Endometrial microvascular endothelial cells (primary cell): Measurements from ENCODE around the gene KHDRBS2. TPM values are rescaled to one million over a fixed set of nuclear protein-coding genes. Genes with fewer than 3 reads are reported as not detected.

Experiments
- in situ Hi-C: cut with HindIII; loops from 2 replicates; pipeline ENCODE4 v1.10.0; 2017; ENCODE audit warnings: low sequenced_read_pairs, low pct_unique_long_range_greater_than_20kb; ENCODE audit errors: inconsistent ontology term
- total RNA-seq: library from RNA; depleted of rRNA; stranded (reverse); fragments of >200 nt; gene quantifications from one replicate; pipeline ENCODE4 v1.2.3, GENCODE V29; 2015; ENCODE audit errors: inconsistent ontology term

The KHDRBS2 gene
- total RNA-seq, 1 donor from 2014 or later: not detected

DNA sequence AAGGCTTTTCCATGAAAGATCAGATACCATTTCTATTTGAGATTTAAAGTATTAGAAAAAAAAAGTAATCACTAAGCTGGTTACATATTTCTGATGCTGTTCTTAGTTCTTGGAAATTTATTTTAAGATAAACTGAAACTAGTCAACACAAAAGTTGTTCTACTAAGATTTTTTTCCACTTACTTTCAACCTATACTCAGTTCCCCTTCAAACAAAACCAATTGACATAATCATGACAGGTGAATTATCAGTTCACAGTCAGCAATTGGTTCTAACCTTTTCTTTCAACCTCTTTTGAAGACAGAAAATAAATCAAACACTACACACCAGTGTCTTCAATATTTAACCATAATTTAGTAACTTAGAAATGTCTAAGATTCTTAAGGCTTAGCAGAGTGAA is 228.7 kb downstream of the KHDRBS2 start:
- in situ Hi-C loops: no loop called here

DNA sequence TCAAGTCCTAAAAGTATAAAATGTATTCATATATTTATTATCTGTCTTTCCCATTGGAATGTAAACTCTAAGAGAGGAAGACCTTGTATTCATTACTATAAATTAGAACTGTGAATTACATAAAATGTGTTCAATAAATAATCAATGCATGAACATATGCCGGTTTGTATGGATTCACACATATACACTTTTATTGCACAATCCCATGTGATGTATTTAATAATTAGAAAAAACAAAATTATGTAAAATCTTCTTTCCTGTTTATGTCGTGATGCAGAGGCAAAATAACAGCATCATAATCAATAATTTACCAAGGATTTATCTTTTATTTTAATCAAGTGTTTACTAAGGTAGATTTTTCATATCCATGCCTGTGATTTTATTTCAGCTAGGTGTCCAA is 240.5 kb downstream of the KHDRBS2 start:
- in situ Hi-C loops: no loop called here

DNA sequence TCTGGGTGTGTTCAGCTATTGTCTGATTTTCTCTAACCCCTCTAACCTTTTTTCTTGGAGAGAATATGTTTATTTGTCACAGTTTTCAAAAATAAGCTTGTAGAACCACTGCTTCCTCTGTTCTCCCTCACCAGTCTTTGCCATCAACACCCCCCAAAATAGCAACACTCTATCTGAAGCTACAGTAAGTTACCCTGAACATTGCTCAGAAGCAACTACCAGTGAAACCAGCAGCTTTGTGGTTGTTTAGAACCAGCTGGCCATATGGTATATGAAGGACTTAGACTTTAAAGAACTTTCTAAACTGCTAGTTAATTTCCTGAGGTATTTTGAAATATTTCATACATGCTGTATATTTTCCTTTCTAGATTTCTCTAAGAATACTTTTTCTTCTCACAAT is 242.9 kb downstream of the KHDRBS2 start:
- in situ Hi-C loops: no loop called here

DNA sequence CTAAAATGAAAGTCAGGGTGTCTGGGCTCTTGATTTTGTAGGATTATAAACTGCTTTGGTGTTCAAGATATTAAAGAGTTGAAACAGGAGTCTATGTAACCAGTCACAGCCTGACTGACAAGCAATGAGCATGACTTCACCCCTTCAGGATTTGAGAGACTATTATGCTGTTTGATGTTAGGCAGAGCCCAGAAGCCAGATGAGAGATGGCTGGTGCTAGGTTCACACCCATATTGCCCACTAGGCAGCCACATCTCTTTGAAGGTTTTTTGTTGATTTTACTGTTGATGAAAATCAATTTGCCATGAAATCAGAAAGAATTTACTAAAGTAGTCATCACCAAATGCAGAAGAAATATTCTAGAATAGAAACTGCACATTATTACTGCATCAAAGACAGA is 243.6 kb downstream of the KHDRBS2 start:
- in situ Hi-C loops: no loop called here

DNA sequence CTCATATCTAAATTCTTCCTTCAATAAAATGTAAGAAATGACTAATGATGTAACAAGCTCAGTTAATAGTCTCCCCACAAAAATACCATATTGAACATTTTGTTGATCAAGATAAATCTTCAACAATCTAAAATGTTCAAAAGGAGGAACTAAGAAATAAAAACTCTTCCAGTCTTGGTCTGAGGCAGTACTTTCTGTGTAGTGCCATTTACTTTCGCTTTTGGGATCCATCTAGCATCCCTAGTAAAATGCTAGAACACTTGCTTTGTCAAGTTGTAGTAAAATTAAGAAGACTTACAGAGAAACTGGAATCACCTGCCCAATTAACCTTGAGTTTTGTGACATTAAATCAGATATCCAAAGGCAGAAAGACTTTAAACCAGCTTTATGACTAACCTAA is 246.4 kb downstream of the KHDRBS2 start:
- in situ Hi-C loops: no loop called here

DNA sequence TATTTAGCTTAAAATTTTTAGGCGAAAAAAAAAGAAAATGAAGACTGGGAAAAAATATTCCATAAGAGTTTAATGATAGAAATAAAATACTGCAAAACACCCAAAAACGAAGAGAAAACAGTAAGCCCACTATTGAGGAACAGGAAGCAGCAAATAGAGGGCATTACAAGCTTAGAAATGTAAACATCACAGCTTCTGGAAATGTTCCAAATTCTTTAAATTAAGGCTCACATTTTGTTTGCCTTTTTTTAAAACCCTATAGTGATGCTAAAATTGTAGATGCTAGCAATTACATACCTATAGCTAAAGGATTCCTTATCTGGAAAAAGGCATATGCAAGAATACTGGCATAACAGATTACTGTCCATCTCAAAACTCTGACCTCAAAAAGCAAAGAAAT is 248.6 kb downstream of the KHDRBS2 start:
- in situ Hi-C loops: no loop called here

DNA sequence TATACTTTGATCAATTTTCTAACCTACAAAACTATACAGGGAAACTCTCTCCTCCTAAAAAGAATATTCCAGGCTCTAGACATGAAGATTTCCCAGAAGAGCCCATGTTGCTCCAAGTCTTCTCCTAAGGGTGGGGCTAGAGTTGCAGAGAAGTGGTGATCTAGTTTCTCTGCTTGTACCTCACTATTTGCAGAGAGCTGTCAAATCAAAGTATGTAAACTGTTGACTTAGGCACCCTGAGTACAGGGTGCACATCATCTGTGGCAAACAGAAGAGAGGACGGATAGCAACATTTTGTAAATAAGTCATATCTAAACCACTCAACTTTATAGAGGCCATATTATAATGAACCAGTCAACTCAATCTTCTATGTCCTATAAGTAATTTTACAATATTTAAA is 250.1 kb downstream of the KHDRBS2 start:
- in situ Hi-C loops: no loop called here

DNA sequence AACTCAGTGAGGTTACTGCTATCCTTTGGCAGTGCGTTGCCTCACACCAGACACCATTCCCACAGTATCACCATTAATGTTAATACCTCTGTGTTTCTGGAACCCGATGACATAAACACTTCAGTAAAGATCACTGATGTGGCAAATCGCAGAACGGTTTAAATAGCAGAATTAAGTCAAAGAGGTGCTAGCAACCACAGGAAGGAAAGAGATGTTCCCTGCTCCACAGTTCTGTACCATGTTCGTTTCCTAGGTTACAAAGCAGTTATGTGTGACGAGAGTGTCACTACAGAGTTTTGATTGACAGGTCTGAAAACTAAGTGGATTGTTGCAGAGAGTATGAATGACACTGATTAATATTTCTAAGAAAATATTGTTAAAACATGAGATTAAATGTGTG is 272.3 kb downstream of the KHDRBS2 start:
- in situ Hi-C loops: no loop called here

DNA sequence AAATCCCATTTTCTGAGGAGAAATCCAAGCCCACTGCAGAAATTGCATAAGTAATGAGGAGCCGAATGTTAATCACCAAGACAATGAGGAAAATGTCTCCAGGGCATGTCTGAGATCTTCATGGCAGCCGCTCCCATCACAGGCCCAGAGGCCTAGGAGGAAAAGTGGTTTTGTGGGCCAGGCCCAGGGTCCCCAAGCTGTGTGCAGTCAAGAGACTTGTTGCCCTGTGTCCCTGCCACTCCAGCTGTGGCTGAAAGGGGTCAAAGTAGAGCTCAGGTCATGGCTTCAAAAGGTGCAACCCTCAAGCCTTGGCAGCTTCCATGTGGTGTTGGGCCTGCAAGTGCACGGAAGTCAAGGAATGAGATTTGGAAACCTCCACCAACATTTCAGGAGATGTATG is 276.6 kb downstream of the KHDRBS2 start:
- in situ Hi-C loops: no loop called here

DNA sequence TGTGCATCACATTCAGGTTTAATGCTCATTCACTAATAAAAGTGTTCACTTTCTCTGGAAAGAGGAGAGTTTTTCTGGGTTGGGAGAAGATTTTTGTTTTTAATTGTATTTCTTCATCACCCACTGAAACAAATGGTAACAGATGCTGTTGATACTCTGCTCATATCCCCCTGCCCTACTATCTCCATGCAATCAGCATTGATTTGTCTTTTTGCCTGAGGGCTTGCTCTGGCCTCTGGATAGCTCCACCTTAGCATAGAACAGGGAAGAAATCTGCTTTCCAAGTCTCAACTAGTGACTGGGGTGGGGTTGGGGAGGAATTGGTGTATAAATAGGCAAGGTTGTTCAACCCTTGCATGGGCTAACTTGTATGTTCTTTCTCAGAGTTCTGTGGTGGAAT is 296.4 kb downstream of the KHDRBS2 start:
- in situ Hi-C loops: no loop called here

DNA sequence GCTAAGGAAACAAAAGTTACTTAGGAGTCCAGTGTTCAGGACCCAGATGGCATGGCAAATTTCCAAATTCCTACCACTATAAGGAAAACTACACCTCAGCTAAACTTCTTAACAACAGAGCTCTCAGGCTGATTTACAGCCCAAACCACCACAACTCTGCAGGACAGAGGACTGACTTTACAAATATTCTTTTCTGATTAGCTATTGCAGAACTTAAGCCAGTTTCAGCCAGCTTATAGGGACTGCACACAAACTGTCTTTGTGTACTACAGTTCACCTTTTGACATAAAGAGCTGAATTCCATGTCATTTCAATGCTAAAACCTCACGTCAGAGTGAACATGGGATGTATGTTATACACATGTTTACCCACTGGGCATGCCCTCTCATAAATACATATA is 305.4 kb downstream of the KHDRBS2 start:
- in situ Hi-C loops: no loop called here

DNA sequence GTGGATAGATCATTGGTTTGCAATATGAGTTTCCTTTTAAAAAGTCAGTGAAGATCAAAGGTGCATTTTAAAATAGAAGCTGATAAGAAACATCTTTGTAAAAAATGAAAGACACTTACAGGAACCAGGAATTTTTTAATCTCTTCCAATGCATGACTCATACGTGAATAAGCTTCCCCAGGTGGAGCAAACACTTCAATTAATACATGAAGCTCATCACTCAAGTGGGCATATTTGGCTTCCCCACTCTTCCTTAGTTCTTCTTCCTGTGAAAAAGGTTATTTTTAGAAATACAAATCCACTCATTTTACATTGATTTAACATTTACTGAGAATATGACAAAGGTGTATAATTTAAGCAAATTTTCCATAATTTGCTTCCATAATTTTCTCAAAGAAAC is 308.1 kb downstream of the KHDRBS2 start:
- in situ Hi-C loops: no loop called here

DNA sequence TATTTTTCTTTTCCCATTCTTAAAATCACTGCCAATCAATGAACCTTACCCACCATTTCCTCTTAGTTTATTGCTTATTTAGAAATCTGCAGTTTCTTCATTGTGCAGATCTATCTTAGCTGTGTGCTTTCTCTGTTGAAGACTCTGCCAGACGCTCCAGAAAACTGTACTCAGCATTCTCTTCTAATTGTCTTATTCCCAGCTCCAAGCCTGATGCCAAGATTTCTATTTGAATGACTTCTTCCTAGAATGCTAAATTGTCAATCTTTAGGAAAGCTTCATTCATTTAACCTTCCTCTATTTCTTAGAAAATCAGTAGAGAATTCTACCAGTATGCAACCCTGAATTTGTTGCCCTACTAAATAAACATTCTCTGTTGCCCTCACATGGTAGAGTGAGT is 308.9 kb downstream of the KHDRBS2 start:
- in situ Hi-C loops: no loop called here

DNA sequence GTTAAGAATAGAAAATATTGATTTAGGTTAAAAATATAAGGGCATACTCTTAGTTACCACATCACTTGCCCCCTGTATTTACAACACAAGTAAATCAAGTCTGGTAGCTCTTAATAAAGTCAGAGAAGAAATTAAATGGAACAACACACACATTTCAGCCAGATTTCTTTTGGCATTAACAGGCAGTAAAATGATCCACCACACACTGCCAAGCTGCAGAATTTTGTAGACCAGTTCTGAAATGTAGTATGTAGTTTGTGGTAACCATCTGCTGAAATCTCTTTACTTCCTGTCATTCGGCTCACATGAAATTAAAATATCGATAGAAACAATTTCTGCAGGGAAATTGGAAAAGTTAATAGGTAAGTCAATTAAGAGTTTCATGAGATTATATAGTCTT is 326.8 kb downstream of the KHDRBS2 start:
- in situ Hi-C loops: loop anchor here (25.0 kb wide), 1 partner anchor 178 kb away; no protein-coding TSS in a partner anchor

DNA sequence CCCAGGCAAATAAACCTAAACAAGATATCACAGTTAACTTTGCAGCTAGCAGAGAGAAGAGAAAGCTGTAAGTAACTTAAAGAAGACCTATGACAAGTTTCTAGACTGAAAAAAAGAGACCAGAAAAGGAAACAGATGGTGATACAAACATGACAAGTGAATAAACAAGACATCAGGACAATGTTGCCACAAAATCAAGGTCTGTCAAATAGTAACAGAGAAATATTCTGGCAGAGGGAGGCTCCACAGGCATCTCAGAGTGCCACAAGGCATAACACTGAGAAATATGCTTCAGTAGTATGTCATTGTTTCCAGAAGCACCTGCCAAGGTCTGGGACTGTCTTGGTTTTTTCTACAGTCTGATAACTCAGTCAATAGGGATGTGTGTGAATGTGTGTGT is 332.2 kb downstream of the KHDRBS2 start:
- in situ Hi-C loops: loop anchor here (25.0 kb wide), 1 partner anchor 183 kb away; no protein-coding TSS in a partner anchor

DNA sequence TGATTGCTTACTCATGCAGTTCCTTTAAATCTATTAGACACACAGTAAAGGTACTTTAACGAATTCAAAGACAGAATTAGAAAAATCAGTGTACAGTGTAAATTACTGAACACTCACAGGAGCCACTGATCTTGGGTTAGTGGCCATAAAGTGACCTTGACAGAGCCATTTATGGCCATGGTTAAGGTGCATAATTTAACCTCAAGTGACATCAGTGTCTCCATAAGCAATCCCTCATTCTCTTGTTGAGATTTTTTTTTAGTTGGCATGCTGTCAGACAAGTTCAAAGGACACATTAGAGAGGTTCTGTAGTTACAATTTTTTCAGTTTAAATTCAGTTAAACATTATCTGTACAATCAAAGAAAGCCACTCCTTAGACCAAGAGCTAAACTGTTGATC is 334.4 kb downstream of the KHDRBS2 start:
- in situ Hi-C loops: loop anchor here (25.0 kb wide), 1 partner anchor 186 kb away; no protein-coding TSS in a partner anchor

DNA sequence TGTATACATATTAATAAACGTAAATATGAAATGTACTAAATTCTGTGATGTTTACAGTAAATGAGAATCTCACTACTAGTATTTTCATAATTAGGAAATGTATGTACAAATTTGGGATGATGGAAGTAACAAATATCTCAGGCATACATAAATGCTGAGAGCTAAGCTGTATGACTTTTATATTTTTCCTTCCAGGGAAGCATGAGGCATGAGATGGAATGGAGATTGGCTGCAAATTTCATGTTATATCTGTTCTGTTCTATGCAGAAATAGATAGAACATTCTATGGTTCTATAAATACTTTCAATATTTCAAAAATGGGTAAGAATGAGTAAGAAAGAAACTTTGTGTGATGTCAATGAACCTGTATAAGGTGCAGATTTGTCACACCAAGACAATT is 335.2 kb downstream of the KHDRBS2 start:
- in situ Hi-C loops: loop anchor here (25.0 kb wide), 1 partner anchor 186 kb away; no protein-coding TSS in a partner anchor

DNA sequence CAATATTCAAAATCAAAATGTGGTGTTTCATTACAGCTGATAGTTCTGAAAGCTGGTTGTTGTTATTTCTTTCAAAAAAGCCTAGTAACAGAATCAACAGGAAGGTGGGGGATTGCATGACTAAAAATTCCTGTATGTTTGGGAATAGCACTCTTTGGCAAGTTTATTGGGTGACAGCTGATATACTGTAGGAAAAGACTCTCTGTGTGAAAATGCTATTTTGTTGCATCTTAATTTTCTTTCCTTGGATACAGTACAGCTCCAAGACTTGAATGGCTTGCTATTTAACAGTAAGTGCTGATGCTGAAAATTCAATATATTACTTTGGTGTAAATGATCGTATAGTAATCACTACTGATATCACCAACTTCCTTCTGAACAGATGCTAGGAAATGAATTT is 336.1 kb downstream of the KHDRBS2 start:
- in situ Hi-C loops: loop anchor here (25.0 kb wide), 1 partner anchor 187 kb away; no protein-coding TSS in a partner anchor

DNA sequence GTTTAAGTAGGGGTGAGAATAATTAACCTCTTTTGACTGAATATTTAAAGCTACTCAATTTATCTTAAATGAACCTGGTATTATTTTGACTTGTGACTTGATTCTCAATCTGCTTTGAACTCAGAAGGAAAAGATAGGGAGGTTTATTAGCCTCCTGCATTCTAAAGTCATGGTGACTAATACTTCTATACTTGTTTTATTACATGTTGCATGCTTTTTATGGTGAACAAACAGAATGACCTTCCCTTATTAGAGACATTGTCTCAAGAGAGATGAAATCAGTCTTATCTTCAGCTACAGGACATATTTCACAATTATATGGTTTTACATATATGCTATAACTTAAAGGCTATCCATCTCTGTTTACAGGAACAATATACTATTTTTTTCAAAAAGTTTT is 336.9 kb downstream of the KHDRBS2 start:
- in situ Hi-C loops: no loop called here

DNA sequence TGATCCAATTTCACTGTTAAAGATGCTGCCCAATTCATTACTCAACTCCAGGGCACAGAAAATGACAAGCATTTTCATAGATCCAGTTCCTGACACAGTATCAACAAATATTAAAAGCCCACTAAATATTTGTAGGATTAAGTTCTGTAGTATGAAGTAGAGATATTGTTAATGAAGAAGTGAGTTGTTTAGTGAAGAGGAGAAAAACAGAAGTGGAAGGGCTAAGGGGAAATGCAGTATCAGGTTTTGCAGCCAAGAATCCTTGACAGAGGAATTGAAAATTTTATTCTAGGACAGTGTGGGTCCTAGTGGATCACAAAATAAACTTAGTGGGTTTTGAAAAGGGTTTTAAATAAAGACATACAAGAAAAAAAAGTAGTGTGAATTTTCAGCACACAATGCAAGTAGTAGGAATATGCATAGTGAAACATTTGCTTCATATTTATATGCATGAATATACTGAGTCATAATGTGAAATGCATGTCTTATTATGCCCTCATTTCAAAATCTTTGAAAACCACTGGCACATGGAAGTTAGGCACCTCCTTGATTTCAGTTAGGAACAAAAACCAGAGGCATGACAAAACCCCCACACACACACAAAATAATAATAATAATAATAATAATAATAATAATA is 338.6 kb downstream of the KHDRBS2 start:
- in situ Hi-C loops: no loop called here

DNA sequence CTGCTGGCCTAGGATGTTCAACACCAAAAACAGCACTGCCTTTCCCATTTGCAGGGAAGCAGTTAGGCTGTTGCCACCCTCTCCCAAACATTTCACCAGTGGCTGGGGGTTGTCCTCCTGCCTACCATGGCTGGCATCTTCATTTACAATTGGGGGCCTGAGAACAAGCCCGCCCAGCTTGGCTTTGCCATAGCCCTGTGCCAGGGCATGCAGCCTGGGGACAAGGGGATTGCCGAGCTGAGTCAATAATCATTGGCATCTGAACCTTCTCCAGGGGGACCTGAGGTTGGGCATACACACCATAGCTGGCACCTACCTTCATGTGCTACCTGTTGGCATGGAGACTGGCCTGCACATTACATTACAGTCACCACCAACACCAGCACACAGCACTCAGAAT is 345.1 kb downstream of the KHDRBS2 start:
- in situ Hi-C loops: no loop called here
